Pancreas (tissue), 10 donors: ENCODE data around the gene ITGA2. TPM values are rescaled to one million over a fixed set of nuclear protein-coding genes. Genes with fewer than 3 reads are reported as not detected.
"Not testable (repeated sequence)": the region's sequence is repeated elsewhere in the genome, so short reads cannot be mapped to it uniquely, and the experiment has no call there.

Source experiments
- ATAC-seq, 4 donors: fragments of 200-7000 bp; cut with Tn5 transposase; one replicate each; pipeline versions ENCODE4 v1.8.0 to v1.9.1; 2020; ENCODE audit warnings: mild to moderate bottlenecking in 4 of 4, moderate library complexity in 4 of 4
- DNase-seq, 6 donors: peaks; one replicate each; pipeline ENCODE4 v3.0.0-alpha.2; 2020
- FAIRE-seq: peaks from 2 replicates; lab custom pipeline; 2012; peaks lifted over from hg19 to GRCh38; lab: Jason Lieb, UNC
- H3K27ac ChIP-seq, 4 donors: fragments of 200-600 bp; sonication (generic); 1 replicate in 3 of 4; 2 replicates in 1 of 4; pipeline versions ENCODE4 v1.5.0 to v1.8.0; 2020
- H3K27me3 ChIP-seq, 4 donors: fragments of 200-600 bp; one replicate each; pipeline ENCODE4 v1.8.0; 2021
- H3K36me3 ChIP-seq, 3 donors: fragments of 200-600 bp; sonication (generic) in 1 of 3; one replicate each; pipeline versions ENCODE4 v1.5.0 to v1.8.0; 2020 to 2021
- H3K4me1 ChIP-seq, 3 donors: fragments of 200-600 bp; one replicate each; pipeline ENCODE4 v1.8.0; 2021
- H3K4me3 ChIP-seq, 4 donors: fragments of 200-600 bp; sonication (generic) in 2 of 4; one replicate each; pipeline versions ENCODE4 v1.5.0 to v1.8.0; 2020 to 2021
- H3K9me3 ChIP-seq, 4 donors: fragments of 200-600 bp; one replicate each; pipeline ENCODE4 v1.8.0; 2021
- CTCF ChIP-seq, 4 donors: fragments of 200-600 bp; sonication (generic) in 3 of 4; IDR thresholded peaks; one replicate each; pipeline versions ENCODE4 v1.5.0 to v1.8.0; 2021; ENCODE audit warnings: antibody characterized with exemption in 4 of 4
- WGBS, 2 donors: extraction: QIAGEN DNeasy Blood & Tissue Kit; methylation state at CpG; one replicate each; pipeline ENCODE4 v1.1.7; 2013; 5-methylcytosine and 5-hydroxymethylcytosine counted together
- intact Hi-C, 3 donors: fragments of 100-400 bp; cut with DNase I; formaldehyde crosslinking; loops; one replicate each; pipeline versions ENCODE4 v1.11.1 to v1.14.2; 2022
- polyA plus RNA-seq, 2 donors: library from polyadenylated mRNA; stranded (reverse); fragments of 200-250 nt; gene quantifications; one replicate each; pipeline ENCODE4 v1.2.3, GENCODE V29; 2013
- total RNA-seq, 6 donors: library from RNA; stranded (reverse); fragmentation: NEBNext Ultra II Directional in 4 of 6; extraction: Animal tissue kit (Norgen Biotek cat#: 25700) in 4 of 6; gene quantifications; one replicate each; pipeline versions ENCODE4 v1.2.1 to v1.2.4, GENCODE V29; 2021 to 2023
- donor health status: healthy with polysubstance abuse.
- donor health status: DM: no; HTN: no; CAD: no; lungs with moderate emphysema.
- donor health status: DM: no; HTN: no; CAD: no.
- donor health status: control.
- donor health status: control.
- donor health status: Bipolar disorder and iron deficiency.
- donor health status: DM: yes; HTN: yes; CAD: no.
- donor health status: DM: no; HTN: no; CAD: no.
- donor health status: DM: no; HTN: no; CAD: no.
- donor health status: DM: yes; HTN: yes; CAD: no.

ITGA2 gene
- total and polyA plus RNA-seq, 8 donors: 0.30 to 12.6 (median 1.5) TPM

GRCh38 chr5:52956014-52956413 is 33.1 kb upstream of the ITGA2 start:
- intact Hi-C loops: loop anchor here in 1 of 3 donors (10.0 kb wide), 1 partner anchor 129 kb away; no protein-coding TSS in a partner anchor
- no peak overlapping the region for H3K4me3 ChIP-seq
- FAIRE-seq (no peak), DNase-seq (no peak), ATAC-seq (no peak)
- no peaks in the 10 kb centered on the region for H3K36me3 ChIP-seq
- H3K9me3 ChIP-seq: no peaks in the 10 kb centered on the region
- H3K27me3 ChIP-seq: no peaks in the 10 kb centered on the region
- H3K27ac ChIP-seq: no peak overlapping the region
- 60 to 71% methylated on average over 4 of the region's 4 CpGs for WGBS, 2 donors
- no peak for TF ChIP-seq CTCF (IDR thresholded peaks at IDR 0.05)
- no peaks in the 10 kb centered on the region for H3K4me1 ChIP-seq

GRCh38 chr5:52956915-52957747 is 32.0 kb upstream of the ITGA2 start:
- intact Hi-C loops: loop anchor here in 1 of 3 donors (10.0 kb wide), 1 partner anchor 128 kb away; no protein-coding TSS in a partner anchor
- no peaks in the 10 kb centered on the region for H3K27me3 ChIP-seq
- no peak for DNase-seq
- no peak for ATAC-seq
- H3K36me3 ChIP-seq: no peaks in the 10 kb centered on the region
- H3K9me3 ChIP-seq: no peaks in the 10 kb centered on the region
- TF ChIP-seq CTCF (IDR thresholded peaks at IDR 0.05): no peak
- FAIRE-seq: no peak
- WGBS, 2 donors: 45 to 55% methylated on average over 6 of the region's 6 CpGs
- H3K4me3 ChIP-seq: no peak overlapping the region
- H3K27ac ChIP-seq: no peak overlapping the region
- H3K4me1 ChIP-seq: no peaks in the 10 kb centered on the region

- Histone ChIP-seq H3K4me1 (no peaks in the 10 kb centered on the region), H3K27me3 (no peaks in the 10 kb centered on the region), H3K9me3 (no peaks in the 10 kb centered on the region), H3K4me3 (no peak overlapping the region), H3K36me3 (no peaks in the 10 kb centered on the region), H3K27ac (no peak overlapping the region)
- no peak for TF ChIP-seq CTCF (IDR thresholded peaks at IDR 0.05)
- WGBS, 2 donors: 31 to 35% methylated on average over 2 of the region's 2 CpGs
- FAIRE-seq (no peak), DNase-seq (no peak), ATAC-seq (no peak)
- intact Hi-C loops: no loop called here
Observed at GRCh38 chr5:52961274-52961681, 27.9 kb upstream of the ITGA2 start.

GRCh38 chr5:52963636-52964035 is 25.5 kb upstream of the ITGA2 start:
- no peak for ATAC-seq
- Histone ChIP-seq H3K27me3 (no peaks in the 10 kb centered on the region), H3K4me1 (no peaks in the 10 kb centered on the region), H3K36me3 (no peaks in the 10 kb centered on the region), H3K4me3 (no peak overlapping the region), H3K9me3 (no peaks in the 10 kb centered on the region), H3K27ac (no peak overlapping the region)
- 95 to 97% methylated on average over 1 of the region's 1 CpG for WGBS, 2 donors
- intact Hi-C loops: no loop called here
- no peak for DNase-seq
- no peak for FAIRE-seq
- TF ChIP-seq CTCF (IDR thresholded peaks at IDR 0.05): no peak

GRCh38 chr5:52964138-52964537 is 25.0 kb upstream of the ITGA2 start:
- DNase-seq (no peak), FAIRE-seq (no peak), ATAC-seq (no peak)
- Histone ChIP-seq H3K4me3 (no peak overlapping the region), H3K9me3 (no peaks in the 10 kb centered on the region), H3K4me1 (no peaks in the 10 kb centered on the region), H3K36me3 (no peaks in the 10 kb centered on the region), H3K27ac (no peak overlapping the region), H3K27me3 (no peaks in the 10 kb centered on the region)
- intact Hi-C loops: no loop called here
- no peak for TF ChIP-seq CTCF (IDR thresholded peaks at IDR 0.05)
- 85 to 95% methylated on average over 1 of the region's 1 CpG for WGBS, 2 donors

- 72 to 73% methylated on average over 7 of the region's 7 CpGs for WGBS, 2 donors
- H3K27ac ChIP-seq, ATAC-seq, H3K4me1 ChIP-seq, H3K27me3 ChIP-seq, H3K4me3 ChIP-seq, FAIRE-seq, H3K36me3 ChIP-seq, H3K9me3 ChIP-seq, DNase-seq, intact Hi-C loops: not testable (repeated sequence)
Observed at GRCh38 chr5:52976157-52976556, 13.0 kb upstream of the ITGA2 start.
